Stimulated activated naive CD8-positive, alpha-beta T cell treated with anti-CD3 and anti-CD28 coated beads, Interleukin-15, Interleukin-2, amounts not matched to agents 100 U/mL and 50 U/mL, for 24 hours (primary cell): ENCODE data around the gene CEL.
"Not testable (repeated sequence)": the region's sequence is repeated elsewhere in the genome, so short reads cannot be mapped to it uniquely, and the experiment has no call there.

ENCODE experiments used
- ATAC-seq: fragments of 150-1000 bp; cut with Tn5 transposase; one replicate; pipeline ENCODE4 v1.10.0; 2021
- DNase-seq: peaks from one replicate; pipeline ENCODE4 v3.0.0; 2021

Gene CEL

DNA sequence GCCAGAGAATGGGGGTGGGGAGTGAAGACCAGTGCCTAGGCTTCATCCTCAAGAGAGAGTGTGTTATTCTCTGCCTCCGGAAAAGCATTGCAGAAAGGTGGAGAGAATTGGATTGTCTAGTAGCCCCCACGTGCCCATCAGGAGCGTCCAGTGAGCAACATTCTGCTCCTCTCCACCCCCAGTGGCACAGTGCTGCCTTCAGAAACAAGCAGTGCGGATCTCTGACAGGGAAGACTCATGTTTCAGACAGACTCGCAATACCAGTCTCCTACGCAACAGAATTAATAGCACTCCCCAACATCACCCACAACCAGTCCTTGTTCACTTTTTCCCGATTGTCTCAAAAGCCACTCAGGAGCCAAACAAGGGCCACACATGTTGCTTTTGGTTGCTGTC, 14.9 kb upstream of the CEL start:
- DNase-seq (no peak), ATAC-seq (no peak)

DNA sequence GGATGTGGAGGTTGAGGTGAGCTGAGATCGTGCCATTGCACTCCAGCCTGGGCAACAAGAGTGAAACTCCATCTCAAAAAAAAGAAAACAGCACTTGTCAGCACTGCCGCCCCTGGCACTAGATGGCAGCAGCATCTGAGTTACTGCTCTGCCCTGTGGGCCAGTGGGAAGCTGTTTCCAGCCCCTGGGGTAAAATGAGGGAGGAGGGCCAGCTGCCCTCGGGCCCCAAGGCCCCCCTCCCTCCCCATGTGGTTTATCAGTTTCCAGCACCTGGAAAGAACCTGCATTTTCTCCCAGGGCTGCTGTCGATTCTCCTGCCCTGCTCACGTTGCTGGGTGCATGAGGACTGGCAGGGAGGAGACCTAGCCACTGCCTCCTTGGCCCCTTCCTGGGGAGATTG, 13.2 kb upstream of the CEL start:
- peak; percentile 69 for ATAC-seq
- DNase-seq = peak; percentile 19

DNA sequence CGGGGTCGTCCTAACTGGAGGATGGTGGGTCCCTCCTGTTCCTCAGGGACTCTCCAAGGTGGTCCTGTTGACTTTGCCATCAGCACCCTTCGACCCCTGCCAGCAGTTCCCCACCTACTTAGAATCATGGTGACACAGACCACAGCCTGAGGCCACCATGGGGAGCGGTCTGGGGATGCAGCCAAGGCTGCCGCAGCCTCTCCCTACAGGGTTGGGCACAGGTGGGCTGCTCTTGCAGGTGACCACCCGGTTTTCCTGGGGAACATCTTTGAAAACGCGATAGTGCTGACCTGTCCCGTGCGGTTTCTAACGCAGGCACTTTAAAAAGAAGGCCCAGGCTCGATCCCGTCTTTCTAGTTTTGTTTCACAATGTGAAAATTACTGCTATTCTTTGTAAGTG, 12.7 kb upstream of the CEL start:
- no peak for ATAC-seq

DNA sequence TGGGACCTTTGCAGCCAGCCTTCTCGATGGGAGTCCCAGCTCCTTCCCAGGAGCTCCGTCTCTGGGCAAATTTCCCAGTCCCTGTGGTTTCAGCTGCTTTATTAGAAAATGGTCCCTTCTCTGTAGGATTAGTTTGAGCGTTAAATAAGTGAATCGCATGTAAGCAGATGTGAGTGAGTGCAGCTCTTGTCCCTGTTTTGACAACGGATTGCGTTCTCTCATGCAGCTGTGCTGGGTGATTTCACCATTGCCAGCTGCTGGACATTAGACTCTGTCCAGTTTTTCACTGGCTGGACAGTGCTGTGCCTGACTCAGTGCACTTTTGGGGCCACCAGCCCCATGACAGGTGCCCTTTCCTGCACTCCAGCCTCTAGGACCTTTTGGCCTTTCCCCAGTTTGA, 11.6 kb upstream of the CEL start:
- DNase-seq (no peak), ATAC-seq (no peak)

More for the DNA sequence above, 12.7 kb upstream of the CEL start:
- no peak for DNase-seq

DNA sequence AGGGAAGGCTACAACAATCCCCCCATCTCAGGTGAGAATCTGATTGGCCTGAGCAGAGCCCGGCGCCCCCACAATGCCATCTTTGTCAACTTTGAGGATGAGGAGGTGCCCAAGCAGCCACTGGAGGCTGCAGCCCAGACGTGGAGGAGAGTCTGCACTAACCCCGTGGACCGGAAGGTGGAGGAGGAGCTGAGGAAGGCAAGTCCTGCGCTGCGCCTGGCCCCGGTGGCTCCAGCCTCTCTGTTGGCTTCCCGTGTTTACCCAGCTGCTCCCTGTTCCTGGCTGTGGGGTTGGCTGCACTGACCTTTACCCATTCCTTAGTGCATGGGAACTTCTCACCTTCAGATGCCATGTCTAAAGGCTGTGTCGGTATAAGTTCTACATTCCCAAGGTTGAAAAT, 11.0 kb upstream of the CEL start:
- ATAC-seq (no peak), DNase-seq (no peak)

DNA sequence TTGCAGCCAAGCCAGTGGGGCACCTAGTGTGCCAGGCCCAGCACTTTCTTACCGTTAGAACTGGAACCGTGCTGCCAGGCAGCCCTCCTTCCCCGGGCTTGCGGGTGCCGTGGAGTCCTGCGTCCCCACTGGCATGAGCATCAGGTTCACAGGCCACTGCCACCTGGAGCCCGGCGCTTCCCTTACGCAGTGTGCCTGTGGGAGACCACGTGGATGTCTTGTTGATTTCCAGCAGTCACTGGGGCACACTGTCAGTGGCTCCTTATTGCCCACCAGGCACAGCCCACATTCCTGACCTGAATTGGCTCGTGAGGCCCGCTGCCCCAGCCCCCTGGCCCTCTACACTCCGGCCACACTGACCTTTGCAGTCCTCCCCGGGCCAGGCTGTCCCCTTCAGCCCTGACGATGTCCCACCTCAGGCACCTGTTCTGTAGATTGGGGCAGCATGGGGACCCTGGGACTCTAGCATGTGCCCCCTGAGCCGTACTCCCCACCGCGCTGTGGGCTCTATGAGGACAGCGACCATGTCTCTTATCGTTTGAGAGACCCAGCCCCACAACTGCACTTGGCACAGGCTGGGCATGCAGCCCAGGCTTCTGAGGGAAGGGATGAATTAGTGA, 10.4 kb upstream of the CEL start:
- no peak for ATAC-seq

DNA sequence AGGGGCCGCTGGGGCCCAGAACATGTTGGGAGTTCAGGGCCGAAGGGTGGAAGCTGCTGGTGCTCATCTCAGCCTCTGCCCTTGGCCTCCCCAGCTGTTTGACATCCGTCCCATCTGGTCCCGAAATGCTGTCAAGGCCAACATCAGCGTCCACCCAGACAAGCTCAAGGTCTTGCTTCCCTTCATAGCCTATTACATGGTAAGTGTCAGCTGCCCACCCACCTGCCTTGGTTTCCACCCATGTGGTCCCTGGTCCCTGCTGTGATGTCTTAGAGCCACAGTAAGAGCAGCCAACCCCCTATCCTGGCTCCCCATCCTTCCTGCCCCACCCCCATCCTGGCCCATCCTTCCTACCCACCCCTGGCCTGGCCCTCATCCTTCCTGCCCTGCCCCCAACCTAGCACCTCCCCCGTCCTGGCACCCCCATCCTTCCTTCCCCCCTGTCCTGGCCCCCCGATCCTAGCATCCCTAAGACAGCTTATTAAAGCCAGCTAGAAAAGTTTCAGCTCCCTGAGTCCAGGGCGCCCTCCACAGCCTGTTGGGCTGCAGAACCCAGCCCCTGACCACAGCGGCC, 9.7 kb upstream of the CEL start:
- DNase-seq (no peak), ATAC-seq (no peak)

More for the DNA sequence above, 10.4 kb upstream of the CEL start:
- no peak for DNase-seq

DNA sequence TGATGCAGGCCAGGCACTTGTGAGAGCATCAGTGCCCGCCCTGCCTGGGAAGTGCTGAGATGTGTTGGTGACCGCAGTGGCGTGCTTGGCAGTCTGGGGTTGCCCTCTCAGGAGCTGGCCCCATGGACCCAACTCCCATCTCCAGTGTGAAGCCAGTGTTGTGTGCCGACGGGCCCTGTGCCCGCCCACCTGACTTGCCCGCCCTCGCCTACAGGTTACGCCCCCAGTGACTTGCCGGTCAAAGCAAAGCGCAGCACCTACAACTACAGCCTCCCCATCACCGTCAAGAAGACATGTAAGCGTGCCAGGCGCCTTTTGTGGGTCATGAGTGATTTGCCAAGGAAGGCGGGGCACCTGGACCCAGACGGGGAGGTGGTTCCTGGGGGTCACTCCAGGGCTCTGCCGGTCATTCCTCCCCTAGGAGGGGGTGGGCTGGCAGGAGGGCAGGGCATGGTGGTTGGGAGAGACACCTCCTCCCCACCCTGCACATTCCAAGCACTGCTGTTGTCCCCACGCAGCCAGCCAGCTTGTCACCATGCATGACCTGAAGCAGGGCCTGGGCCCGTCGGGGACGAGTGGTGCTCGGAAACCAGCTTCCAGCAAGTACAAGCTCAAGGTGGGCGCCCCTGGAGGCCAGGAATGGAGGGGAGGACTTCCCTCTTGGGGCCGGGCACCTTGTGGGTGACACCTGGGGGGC, 7.4 kb upstream of the CEL start:
- ATAC-seq (no peak), DNase-seq (no peak)

GRCh38 chr9:133054966-133055365, 6.8 kb upstream of the CEL start:
- ATAC-seq (no peak), DNase-seq (no peak)

- DNase-seq (no peak), ATAC-seq (no peak)
These were observed 5.9 kb upstream of the CEL start for GRCh38 chr9:133055788-133056420.

- ATAC-seq (no peak), DNase-seq (no peak)
These were observed 5.2 kb upstream of the CEL start for GRCh38 chr9:133056533-133056932.

DNA sequence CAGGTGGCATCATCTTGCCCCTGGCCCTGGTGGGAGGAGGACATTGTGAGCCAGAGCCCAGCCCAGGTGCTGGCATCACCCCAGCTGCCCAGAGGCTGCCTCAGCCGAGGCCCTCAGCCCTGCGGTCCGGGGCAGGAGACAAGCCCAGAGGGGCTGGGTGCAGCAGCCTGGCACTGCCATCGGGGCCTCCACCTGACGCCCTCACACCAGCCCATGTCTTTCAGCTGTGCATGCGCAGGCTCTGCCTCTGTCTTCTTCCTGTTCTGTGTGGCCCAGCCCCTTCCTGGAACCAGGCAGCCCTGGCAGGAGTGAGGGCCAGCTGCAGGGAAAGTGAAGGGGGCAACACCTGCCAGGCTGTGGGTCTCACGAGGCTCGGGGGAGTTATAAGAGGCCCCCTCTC, 4.8 kb upstream of the CEL start:
- ATAC-seq = no peak
- DNase-seq = peak; percentile 18

DNA sequence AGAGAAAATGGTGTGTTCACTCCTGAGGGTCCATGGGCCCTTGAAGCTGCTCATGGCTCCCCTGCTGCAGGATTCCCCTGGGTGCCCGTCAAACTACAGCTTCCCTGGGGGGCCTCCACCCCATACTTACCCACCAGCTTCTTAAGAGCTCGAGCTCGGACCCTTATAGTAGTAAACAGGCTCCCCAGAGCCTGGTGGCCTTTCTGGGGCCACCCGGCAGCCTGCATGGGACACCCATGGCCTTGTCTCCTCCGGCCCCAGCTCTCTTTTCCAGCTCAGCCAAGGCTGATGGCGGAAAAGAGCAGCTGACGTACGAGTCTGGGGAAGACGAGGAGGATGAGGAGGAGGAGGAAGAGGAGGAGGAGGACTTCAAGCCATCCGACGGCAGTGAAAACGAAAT, 4.2 kb upstream of the CEL start:
- DNase-seq = no peak

DNA sequence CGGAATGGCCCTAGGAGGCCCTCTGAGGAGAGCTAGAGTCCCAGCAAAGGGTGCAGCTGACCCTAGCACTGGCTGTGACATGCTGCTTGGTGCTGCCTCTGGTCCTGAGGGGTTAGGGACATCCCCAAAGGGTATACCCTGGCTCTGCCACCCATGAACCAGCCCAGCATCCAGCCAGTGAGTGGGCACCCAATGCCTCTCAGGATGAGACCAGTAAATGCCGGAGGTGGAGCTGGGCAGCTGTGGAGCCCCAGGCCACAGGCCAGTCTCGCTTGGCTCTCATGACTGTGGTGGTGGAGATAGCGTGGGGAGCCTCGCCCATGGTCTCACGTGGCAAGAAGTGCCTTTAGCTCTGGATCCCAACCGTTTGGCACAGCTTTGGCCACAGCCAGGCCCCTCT, 3.7 kb upstream of the CEL start:
- DNase-seq (no peak), ATAC-seq (no peak)

More for the DNA sequence above, 4.2 kb upstream of the CEL start:
- ATAC-seq = no peak

- DNase-seq = no peak
- no peak for ATAC-seq
These were observed 3.0 kb upstream of the CEL start for GRCh38 chr9:133058550-133059320.

- no peak for ATAC-seq
- peak; percentile 11 for DNase-seq
These were observed 2.2 kb upstream of the CEL start for GRCh38 chr9:133059623-133060022.

- DNase-seq (no peak), ATAC-seq (peak; percentile 24)
These were observed 1.4 kb upstream of the CEL start for GRCh38 chr9:133060417-133060841.

GRCh38 chr9:133061019-133061763, 590 bp upstream of the CEL start:
- ATAC-seq = peak; percentile 82
- peak; percentile 32 for DNase-seq

DNA sequence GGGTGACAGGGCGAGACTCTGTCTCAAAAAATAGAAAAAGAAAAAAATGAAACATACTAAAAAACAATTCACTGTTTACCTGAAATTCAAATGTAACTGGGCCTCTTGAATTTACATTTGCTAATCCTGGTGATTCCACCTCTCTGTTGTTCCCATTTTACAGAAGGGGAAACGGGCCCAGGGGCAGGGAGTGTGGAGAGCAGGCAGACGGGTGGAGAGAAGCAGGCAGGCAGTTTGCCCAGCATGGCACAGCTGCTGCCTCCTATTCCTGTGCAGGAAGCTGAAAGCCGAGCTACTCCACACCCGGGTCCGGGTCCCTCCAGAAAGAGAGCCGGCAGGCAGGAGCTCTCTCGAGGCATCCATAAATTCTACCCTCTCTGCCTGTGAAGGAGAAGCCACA, 788 bp downstream of the CEL start:
- DNase-seq, ATAC-seq: not testable (repeated sequence)

GRCh38 chr9:133063159-133063499, 1.3 kb downstream of the CEL start:
- no peak for DNase-seq
- ATAC-seq = no peak

GRCh38 chr9:133063500-133064231, 1.9 kb downstream of the CEL start:
- DNase-seq (no peak), ATAC-seq (no peak)
